SK-N-SH (cell line): ENCODE data around the gene ADRA2B. TPM values are rescaled to one million over a fixed set of nuclear protein-coding genes. Genes with fewer than 3 reads are reported as not detected.

ENCODE experiments used
- CTCF ChIA-PET: fragments of 300-600, 350-600 bp; formaldehyde crosslinking; extraction: SDS; loops from one replicate; lab custom pipeline; 2021; lab: Yijun Ruan, JAX
- POLR2A ChIA-PET: fragments of 350-600 bp; sonication (Branson Sonifier 250); formaldehyde crosslinking; extraction: SDS; loops from one replicate; lab custom pipeline; 2020; ENCODE audit warnings: antibody characterized with exemption, inconsistent platforms; lab: Yijun Ruan, JAX
- DNase-seq: peaks from one replicate; pipeline ENCODE4 v3.0.0; 2012
- H2AFZ ChIP-seq: fragments of 200-600 bp; sonication (generic); 2 replicates; pipeline ENCODE4 v1.8.1; 2016; ENCODE audit warnings: antibody characterized with exemption, mild to moderate bottlenecking, low read depth
- H3F3A ChIP-seq: fragments of 200-600 bp; sonication (generic); replicated peaks from 2 replicates; pipeline ENCODE3; 2016; ENCODE audit warnings: antibody characterized with exemption, mild to moderate bottlenecking; ENCODE audit not compliant: insufficient read depth
- H3K27ac ChIP-seq, 2 experiments: fragments of 200-500 bp in 1 of 2; fragments of 200-600 bp in 1 of 2; sonication (Bioruptor generic) in 1 of 2; sonication (generic), shearing (Covaris generic) in 1 of 2; 2 replicates each; pipeline versions ENCODE4 v1.5.1 to v1.6.1; 2014 to 2016; ENCODE audit warnings: low read depth in 2 of 2, inconsistent platforms in 1 of 2, low read length in 1 of 2, mild to moderate bottlenecking in 1 of 2, mixed read lengths in 1 of 2
- H3K27me3 ChIP-seq: fragments of 200-600 bp; sonication (generic), shearing (Covaris generic); 2 replicates; pipeline ENCODE4 v1.6.1; 2016; ENCODE audit warnings: mixed run types; ENCODE audit not compliant: insufficient read depth
- H3K36me3 ChIP-seq, 2 experiments: fragments of 200-500 bp in 1 of 2; fragments of 200-600 bp in 1 of 2; sonication (Bioruptor generic) in 1 of 2; sonication (generic) in 1 of 2; replicated peaks in 1 of 2; 2 replicates each; pipeline versions ENCODE3 to v1.5.1; 2014 to 2016; ENCODE audit warnings: low read length in 1 of 2, mild to moderate bottlenecking in 1 of 2; ENCODE audit not compliant: insufficient read depth in 2 of 2, control insufficient read depth in 1 of 2
- H3K4me1 ChIP-seq, 2 experiments: fragments of 200-500 bp in 1 of 2; fragments of 200-600 bp in 1 of 2; sonication (Bioruptor generic) in 1 of 2; sonication (generic), shearing (Covaris generic) in 1 of 2; 2 replicates each; pipeline versions ENCODE4 v1.5.1 to v1.6.1; 2014 to 2016; ENCODE audit warnings: low read depth in 1 of 2, low read length in 1 of 2, mixed run types in 1 of 2; ENCODE audit not compliant: insufficient read depth in 2 of 2, control insufficient read depth in 1 of 2
- H3K4me2 ChIP-seq: fragments of 200-600 bp; sonication (generic), shearing (Covaris generic); 2 replicates; pipeline ENCODE4 v1.6.1; 2017; ENCODE audit warnings: mixed run types
- H3K4me3 ChIP-seq, 2 experiments: fragments of 200-500 bp in 1 of 2; fragments of 200-600 bp in 1 of 2; sonication (Bioruptor generic) in 1 of 2; sonication (generic), shearing (Covaris generic) in 1 of 2; 2 replicates each; pipeline versions ENCODE4 v1.5.1 to v1.8.1; 2014 to 2016; ENCODE audit warnings: low read depth in 2 of 2, inconsistent platforms in 1 of 2, low read length in 1 of 2, mild to moderate bottlenecking in 1 of 2, mixed read lengths in 1 of 2, moderate library complexity in 1 of 2
- H3K79me2 ChIP-seq: fragments of 200-600 bp; sonication (generic); 2 replicates; pipeline ENCODE4 v1.8.1; 2017; ENCODE audit warnings: mild to moderate bottlenecking; ENCODE audit not compliant: insufficient read depth
- H3K9ac ChIP-seq: fragments of 200-600 bp; sonication (generic); 2 replicates; pipeline ENCODE4 v1.6.1; 2017; ENCODE audit warnings: mixed run types
- H3K9me2 ChIP-seq: fragments of 200-600 bp; sonication (generic); 2 replicates; pipeline ENCODE4 v1.6.1; 2017; ENCODE audit warnings: mixed run types
- H3K9me3 ChIP-seq: fragments of 200-600 bp; sonication (generic); 2 replicates; pipeline ENCODE4 v1.6.1; 2017; ENCODE audit warnings: mixed run types, mild to moderate bottlenecking, moderate library complexity
- H4K20me1 ChIP-seq: fragments of 200-600 bp; sonication (generic); 2 replicates; pipeline ENCODE4 v1.6.1; 2017; ENCODE audit warnings: mild to moderate bottlenecking, mixed run types; ENCODE audit not compliant: insufficient read depth
- ELF1 ChIP-seq: IDR thresholded peaks from 2 replicates; pipeline ENCODE4 v1.4.0; 2012
- EZH2phosphoT487 ChIP-seq: fragments of 200-600 bp; sonication (generic); IDR thresholded peaks from 2 replicates; pipeline ENCODE4 v1.6.1; 2017; ENCODE audit warnings: low read depth, mixed run types, mild to moderate bottlenecking, antibody characterized with exemption, moderate library complexity, borderline replicate concordance
- GABPA ChIP-seq: IDR thresholded peaks from 2 replicates; pipeline ENCODE4 v1.4.0; 2012; ENCODE audit warnings: low read depth, mild to moderate bottlenecking
- JUND ChIP-seq: IDR thresholded peaks from 2 replicates; pipeline ENCODE4 v1.4.0; 2012
- NRF1 ChIP-seq: IDR thresholded peaks from 2 replicates; pipeline ENCODE4 v1.6.1; 2012; ENCODE audit warnings: low read depth, mild to moderate bottlenecking, low read length
- POLR2AphosphoS5 ChIP-seq: IDR thresholded peaks from 2 replicates; pipeline ENCODE4 v1.6.1; 2012; ENCODE audit warnings: low read depth, low read length
- RAD21 ChIP-seq: IDR thresholded peaks from 2 replicates; pipeline ENCODE4 v1.6.1; 2012; ENCODE audit warnings: mild to moderate bottlenecking, low read length
- RCOR1 ChIP-seq: fragments of 150-350 bp; IDR thresholded peaks from 2 replicates; pipeline ENCODE4 v1.6.1; 2017; ENCODE audit warnings: antibody characterized with exemption, low read length
- REST ChIP-seq: IDR thresholded peaks from 2 replicates; pipeline ENCODE4 v1.6.1; 2012; ENCODE audit warnings: mild to moderate bottlenecking, low read depth, low read length, moderate library complexity
- TAF1 ChIP-seq: IDR thresholded peaks from 2 replicates; pipeline ENCODE4 v1.6.1; 2012; ENCODE audit warnings: low read depth, mild to moderate bottlenecking, low read length, moderate library complexity, borderline replicate concordance
- WGBS: methylation state at CpG from one replicate; pipeline ENCODE4 v1.1.6; 2017; ENCODE audit warnings: low lambda C conversion rate; 5-methylcytosine and 5-hydroxymethylcytosine counted together
- polyA plus RNA-seq, 3 experiments: library from polyadenylated mRNA; depleted of rRNA; stranded (reverse); fragments of >200 nt; gene quantifications; 2 replicates each; pipeline ENCODE4 v1.2.3, GENCODE V29; 2012
- TF ChIP-seq, protein P1 (sequence below): IDR thresholded peaks from 2 replicates; pipeline ENCODE4 v1.4.0; 2012; ENCODE audit warnings: low read depth
- TF ChIP-seq, protein P2 (sequence below): IDR thresholded peaks from 2 replicates; pipeline ENCODE4 v1.4.0; 2012; ENCODE audit warnings: low read depth, borderline replicate concordance
- TF ChIP-seq, protein P3 (sequence below): IDR thresholded peaks from 2 replicates; pipeline ENCODE4 v1.4.0; 2012; ENCODE audit warnings: low read depth, borderline replicate concordance
- TF ChIP-seq, protein P4 (sequence below): IDR thresholded peaks from 2 replicates; pipeline ENCODE4; 2012

Gene ADRA2B
- polyA plus RNA-seq, 1 of the 3 experiments (the other 2 are of a cell fraction), result not detected

DNA sequence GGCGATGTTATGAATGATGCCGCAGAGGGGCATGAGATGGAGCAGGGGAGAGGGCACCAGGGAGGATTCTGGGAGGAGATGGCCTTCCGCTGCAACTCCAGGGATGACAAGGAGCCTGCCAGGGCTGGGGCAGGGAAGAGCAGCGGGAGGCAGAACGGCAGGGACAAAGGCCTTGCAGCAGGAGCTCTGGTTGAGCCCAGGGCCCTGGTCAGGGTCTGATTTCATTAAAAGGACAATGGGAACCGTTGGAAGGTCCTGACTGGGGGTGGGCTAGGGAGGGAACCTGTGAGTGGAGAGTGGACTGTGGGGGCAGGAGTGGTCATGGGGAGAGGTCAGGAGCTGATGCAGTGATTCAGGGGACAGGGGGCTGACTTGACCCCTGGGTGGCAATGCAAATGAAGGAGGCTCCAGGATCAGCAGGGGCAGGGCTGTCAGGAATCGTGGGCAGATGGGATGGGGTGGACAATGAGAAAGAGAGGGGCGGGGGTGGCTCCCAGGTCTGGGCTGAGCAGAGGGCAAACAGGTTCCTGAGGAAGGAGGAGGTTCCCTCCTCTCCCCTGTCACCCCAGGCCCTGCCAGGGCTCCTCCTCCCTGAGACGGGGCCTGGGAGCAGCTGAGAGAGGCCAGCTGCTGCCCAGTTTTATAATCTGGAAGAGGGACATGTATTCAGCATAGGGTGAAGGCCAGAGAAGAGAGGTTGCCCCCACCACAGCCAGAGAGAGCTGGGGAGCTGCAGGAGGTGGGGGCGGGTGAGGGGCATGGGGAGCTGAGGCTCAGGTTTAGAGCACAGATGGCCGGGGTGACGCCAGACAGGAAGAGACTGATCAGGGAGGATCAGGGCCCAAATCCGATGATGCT, 36.2 kb upstream of the ADRA2B start:
- WGBS, result 82% methylated on average over 13 of the region's 13 CpGs
- Histone ChIP-seq H3K9ac (no peak overlapping the region), H3K36me3 (no peaks in the 10 kb centered on the region), H3K79me2 (no peaks in the 10 kb centered on the region), H3K27ac (0 out of 4 replicates have a peak overlapping the region, but pooled peaks of 1 of the 2 experiments have one; percentile 24), H3K27me3 (no peaks in the 10 kb centered on the region), H3K9me2 (no peaks in the 10 kb centered on the region), H3K9me3 (no peaks in the 10 kb centered on the region), H4K20me1 (no peaks in the 10 kb centered on the region), H3F3A (peaks cover 17% of the 10 kb centered on the region), H3K4me1 (peaks cover 15 to 27% of the 10 kb centered on the region in 2 experiments), H3K4me3 (no peak overlapping the region), H2AFZ (no peak overlapping the region), H3K4me2 (no peak overlapping the region)
- DNase-seq, result peak; percentile 45
- TF ChIP-seq POLR2AphosphoS5 (no peak), JUND (no peak), GABPA (no peak)
- TF ChIP-seq, protein P1, sequence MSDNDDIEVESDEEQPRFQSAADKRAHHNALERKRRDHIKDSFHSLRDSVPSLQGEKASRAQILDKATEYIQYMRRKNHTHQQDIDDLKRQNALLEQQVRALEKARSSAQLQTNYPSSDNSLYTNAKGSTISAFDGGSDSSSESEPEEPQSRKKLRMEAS, result no peak
- TF ChIP-seq, protein P2, sequence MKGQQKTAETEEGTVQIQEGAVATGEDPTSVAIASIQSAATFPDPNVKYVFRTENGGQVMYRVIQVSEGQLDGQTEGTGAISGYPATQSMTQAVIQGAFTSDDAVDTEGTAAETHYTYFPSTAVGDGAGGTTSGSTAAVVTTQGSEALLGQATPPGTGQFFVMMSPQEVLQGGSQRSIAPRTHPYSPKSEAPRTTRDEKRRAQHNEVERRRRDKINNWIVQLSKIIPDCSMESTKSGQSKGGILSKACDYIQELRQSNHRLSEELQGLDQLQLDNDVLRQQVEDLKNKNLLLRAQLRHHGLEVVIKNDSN, result no peak
- ChIA-PET CTCF (interaction anchor here (1.0 to 7.0 kb wide), 4 partner anchors 9 to 29 kb away, joined by 3 to 49 read pairs (median 16); partner anchors contain the start of gene ASTL), POLR2A (no interaction called here)

DNA sequence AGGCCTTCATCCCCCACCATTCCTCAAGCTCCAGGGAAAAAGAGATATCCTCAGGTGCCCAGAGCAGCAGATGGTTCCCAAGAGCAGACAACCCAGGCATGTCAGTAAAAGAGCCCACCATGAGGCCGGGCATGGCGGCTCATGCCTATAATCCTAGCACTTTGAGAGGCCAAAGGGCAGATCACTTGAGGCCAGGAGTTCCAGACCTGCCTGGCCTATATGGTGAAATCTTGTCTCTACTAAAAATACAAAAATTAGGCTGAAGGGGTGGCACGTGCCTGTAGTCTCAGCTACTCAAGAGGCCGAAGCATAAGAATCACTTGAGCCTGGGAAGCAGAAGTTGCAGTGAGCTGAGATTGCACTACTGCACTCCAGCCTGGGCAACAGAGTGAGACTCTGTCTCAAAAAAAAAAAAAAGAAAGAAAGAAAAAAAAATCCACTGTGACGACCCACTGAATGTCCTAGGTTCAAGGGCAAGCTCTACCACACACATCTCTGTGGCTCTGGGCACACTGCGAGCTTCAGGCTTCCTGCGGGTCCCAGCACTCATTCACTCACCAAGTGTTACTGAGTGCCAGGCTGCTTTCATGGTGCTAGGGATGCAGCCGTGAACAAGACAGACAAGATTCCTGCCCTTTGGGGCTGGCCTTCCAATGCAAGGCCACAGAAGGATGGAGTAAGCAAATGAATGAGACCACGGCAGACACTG, 35.4 kb upstream of the ADRA2B start:
- no peaks in the 10 kb centered on the region for H3K79me2 ChIP-seq
- H3K9me3 ChIP-seq, result no peaks in the 10 kb centered on the region
- peaks cover 23 to 34% of the 10 kb centered on the region in 2 experiments for H3K4me1 ChIP-seq
- peaks cover 25% of the 10 kb centered on the region for H3F3A ChIP-seq
- no peak overlapping the region for H3K4me3 ChIP-seq
- no peaks in the 10 kb centered on the region for H3K27me3 ChIP-seq
- H3K27ac ChIP-seq, result no peak overlapping the region
- no peaks in the 10 kb centered on the region for H3K9me2 ChIP-seq
- 98% methylated on average over 9 of the region's 9 CpGs for WGBS
- H3K36me3 ChIP-seq, result no peaks in the 10 kb centered on the region
- no peak overlapping the region for H3K4me2 ChIP-seq
- no peak overlapping the region for H2AFZ ChIP-seq
- no peak overlapping the region for H3K9ac ChIP-seq
- peak; percentile 1 for DNase-seq
- H4K20me1 ChIP-seq, result no peaks in the 10 kb centered on the region
- ChIA-PET POLR2A (interaction anchor here (0.6 kb wide), 1 partner anchor 132 kb away, joined by 4 read pairs; no protein-coding TSS in a partner anchor), CTCF (interaction anchor here (1.5 to 7.0 kb wide), 4 partner anchors 13 to 159 kb away, joined by 6 to 49 read pairs (median 20); partner anchors contain the start of genes ADRA2B and ASTL)
- TF ChIP-seq TAF1 (no peak), GABPA (no peak), RAD21 (no peak), NRF1 (no peak), ELF1 (no peak), RCOR1 (no peak), REST (no peak), EZH2phosphoT487 (no peak)
- TF ChIP-seq, protein P1, result no peak
- TF ChIP-seq, protein P3, sequence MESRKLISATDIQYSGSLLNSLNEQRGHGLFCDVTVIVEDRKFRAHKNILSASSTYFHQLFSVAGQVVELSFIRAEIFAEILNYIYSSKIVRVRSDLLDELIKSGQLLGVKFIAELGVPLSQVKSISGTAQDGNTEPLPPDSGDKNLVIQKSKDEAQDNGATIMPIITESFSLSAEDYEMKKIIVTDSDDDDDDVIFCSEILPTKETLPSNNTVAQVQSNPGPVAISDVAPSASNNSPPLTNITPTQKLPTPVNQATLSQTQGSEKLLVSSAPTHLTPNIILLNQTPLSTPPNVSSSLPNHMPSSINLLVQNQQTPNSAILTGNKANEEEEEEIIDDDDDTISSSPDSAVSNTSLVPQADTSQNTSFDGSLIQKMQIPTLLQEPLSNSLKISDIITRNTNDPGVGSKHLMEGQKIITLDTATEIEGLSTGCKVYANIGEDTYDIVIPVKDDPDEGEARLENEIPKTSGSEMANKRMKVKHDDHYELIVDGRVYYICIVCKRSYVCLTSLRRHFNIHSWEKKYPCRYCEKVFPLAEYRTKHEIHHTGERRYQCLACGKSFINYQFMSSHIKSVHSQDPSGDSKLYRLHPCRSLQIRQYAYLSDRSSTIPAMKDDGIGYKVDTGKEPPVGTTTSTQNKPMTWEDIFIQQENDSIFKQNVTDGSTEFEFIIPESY, result no peak
- TF ChIP-seq, protein P4, sequence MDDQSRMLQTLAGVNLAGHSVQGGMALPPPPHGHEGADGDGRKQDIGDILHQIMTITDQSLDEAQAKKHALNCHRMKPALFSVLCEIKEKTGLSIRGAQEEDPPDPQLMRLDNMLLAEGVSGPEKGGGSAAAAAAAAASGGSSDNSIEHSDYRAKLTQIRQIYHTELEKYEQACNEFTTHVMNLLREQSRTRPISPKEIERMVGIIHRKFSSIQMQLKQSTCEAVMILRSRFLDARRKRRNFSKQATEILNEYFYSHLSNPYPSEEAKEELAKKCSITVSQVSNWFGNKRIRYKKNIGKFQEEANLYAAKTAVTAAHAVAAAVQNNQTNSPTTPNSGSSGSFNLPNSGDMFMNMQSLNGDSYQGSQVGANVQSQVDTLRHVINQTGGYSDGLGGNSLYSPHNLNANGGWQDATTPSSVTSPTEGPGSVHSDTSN, result no peak
